Measurements from ENCODE around the gene STON1. TPM values are rescaled to one million over a fixed set of nuclear protein-coding genes. Genes with fewer than 3 reads are reported as not detected.
"Not testable (repeated sequence)": the region's sequence is repeated elsewhere in the genome, so short reads cannot be mapped to it uniquely, and the experiment has no call there.

STON1 gene
- total and polyA plus RNA-seq, 4 donors = 0.90 to 3.8 (median 1.2) TPM

GRCh38 chr2:48551548-48551947 is 21.6 kb downstream of the STON1 start:
- H3K4me3 ChIP-seq (ENCODE audit: low read depth in 1 of 3, low read length in 3 of 3) = no peak overlapping the region
- 91% methylated on average over 4 of the region's 4 CpGs for WGBS

GRCh38 chr2:48555071-48555470 is 25.1 kb downstream of the STON1 start:
- H3K27ac ChIP-seq (ENCODE audit: low read depth in 1 of 2, low read length in 2 of 2); DNase-seq (ENCODE audit: low spot score): not testable (repeated sequence)

More at GRCh38 chr2:48551548-48551947, 21.6 kb downstream of the STON1 start:
- H3K36me3 ChIP-seq (ENCODE audit: control insufficient read depth in 4 of 4, insufficient read depth in 3 of 4, low read depth in 1 of 4, low read length in 3 of 4) = no peaks in the 10 kb centered on the region
- DNase-seq (ENCODE audit: low spot score) = no peak
- no peaks in the 10 kb centered on the region for H3K27me3 ChIP-seq (ENCODE audit: control insufficient read depth in 4 of 4, insufficient read depth in 4 of 4, low read length in 3 of 4)
- no peak overlapping the region for H3K27ac ChIP-seq (ENCODE audit: low read depth in 1 of 2, low read length in 2 of 2)
- peaks cover 0 to 1% (median 0%) of the 10 kb centered on the region in 4 donors for H3K9me3 ChIP-seq (ENCODE audit: control insufficient read depth in 4 of 4, low read length in 3 of 4)
- no peak for TF ChIP-seq SP1 (IDR thresholded peaks at IDR 0.05)
- TF ChIP-seq ZBTB33 (IDR thresholded peaks at IDR 0.05) = no peak
- TF ChIP-seq EGR1 (IDR thresholded peaks at IDR 0.05; ENCODE audit: low read depth in 2 of 2) = no peak
- no peak for TF ChIP-seq FOXA1 (IDR thresholded peaks at IDR 0.05)
- no peak for TF ChIP-seq HNF4G (IDR thresholded peaks at IDR 0.05)
- TF ChIP-seq YY1 (IDR thresholded peaks at IDR 0.05) = no peak
- TF ChIP-seq TAF1 (conservative IDR thresholded peaks at IDR 0.05) = no peak
- TF ChIP-seq CTCF (IDR thresholded peaks at IDR 0.05; ENCODE audit: low read depth, low read length, missing input control) = no peak
- TF ChIP-seq RXRA (IDR thresholded peaks at IDR 0.05) = no peak
- no peak for TF ChIP-seq JUND (IDR thresholded peaks at IDR 0.05)
- no peak for TF ChIP-seq ATF3 (IDR thresholded peaks at IDR 0.05)
- no peak for TF ChIP-seq HNF4A (conservative IDR thresholded peaks at IDR 0.05)
- H3K9ac ChIP-seq (ENCODE audit: low read depth in 1 of 2, low read length in 2 of 2) = no peak overlapping the region
- H3K4me1 ChIP-seq (ENCODE audit: control insufficient read depth in 4 of 4, insufficient read depth in 4 of 4, low read length in 3 of 4) = no peaks in the 10 kb centered on the region

GRCh38 chr2:48558456-48558855 is 28.5 kb downstream of the STON1 start:
- H3K9ac ChIP-seq (ENCODE audit: low read depth in 1 of 2, low read length in 2 of 2) = no peak overlapping the region
- 95% methylated on average over 1 of the region's 1 CpG for WGBS
- H3K4me3 ChIP-seq (ENCODE audit: low read depth in 1 of 3, low read length in 3 of 3) = no peak overlapping the region
- no peaks in the 10 kb centered on the region for H3K4me1 ChIP-seq (ENCODE audit: control insufficient read depth in 4 of 4, insufficient read depth in 4 of 4, low read length in 3 of 4)
- no peaks in the 10 kb centered on the region for H3K9me3 ChIP-seq (ENCODE audit: control insufficient read depth in 4 of 4, low read length in 3 of 4)
- no peak for DNase-seq (ENCODE audit: low spot score)
- no peaks in the 10 kb centered on the region for H3K27me3 ChIP-seq (ENCODE audit: control insufficient read depth in 4 of 4, insufficient read depth in 4 of 4, low read length in 3 of 4)
- H3K36me3 ChIP-seq (ENCODE audit: control insufficient read depth in 4 of 4, insufficient read depth in 3 of 4, low read depth in 1 of 4, low read length in 3 of 4) = no peaks in the 10 kb centered on the region
- no peak for TF ChIP-seq MAX (IDR thresholded peaks at IDR 0.05)
- TF ChIP-seq NR2F2 (IDR thresholded peaks at IDR 0.05) = no peak
- TF ChIP-seq GABPA (IDR thresholded peaks at IDR 0.05 in 1 of 2, conservative IDR thresholded peaks at IDR 0.05 in 1 of 2) = no peak
- TF ChIP-seq EGR1 (IDR thresholded peaks at IDR 0.05; ENCODE audit: low read depth in 2 of 2) = no peak
- no peak for TF ChIP-seq FOXA2 (IDR thresholded peaks at IDR 0.05)
- TF ChIP-seq RXRA (IDR thresholded peaks at IDR 0.05) = no peak
- TF ChIP-seq FOXA1 (IDR thresholded peaks at IDR 0.05) = no peak
- no peak for TF ChIP-seq JUND (IDR thresholded peaks at IDR 0.05)
- TF ChIP-seq CTCF (IDR thresholded peaks at IDR 0.05; ENCODE audit: low read depth, low read length, missing input control) = no peak
- no peak for TF ChIP-seq REST (IDR thresholded peaks at IDR 0.05)
- TF ChIP-seq YY1 (IDR thresholded peaks at IDR 0.05) = no peak
- TF ChIP-seq TAF1 (conservative IDR thresholded peaks at IDR 0.05) = no peak
- no peak for TF ChIP-seq HNF4G (IDR thresholded peaks at IDR 0.05)
- no peak for TF ChIP-seq HNF4A (conservative IDR thresholded peaks at IDR 0.05)
- TF ChIP-seq ATF3 (IDR thresholded peaks at IDR 0.05) = no peak
- no peak overlapping the region for H3K27ac ChIP-seq (ENCODE audit: low read depth in 1 of 2, low read length in 2 of 2)

More at GRCh38 chr2:48555071-48555470, 25.1 kb downstream of the STON1 start:
- WGBS = 93% methylated on average over 21 of the region's 21 CpGs
- not testable (repeated sequence) for H3K9ac ChIP-seq (ENCODE audit: low read depth in 1 of 2, low read length in 2 of 2); H3K4me3 ChIP-seq (ENCODE audit: low read depth in 1 of 3, low read length in 3 of 3); H3K36me3 ChIP-seq (ENCODE audit: control insufficient read depth in 4 of 4, insufficient read depth in 3 of 4, low read depth in 1 of 4, low read length in 3 of 4); H3K9me3 ChIP-seq (ENCODE audit: control insufficient read depth in 4 of 4, low read length in 3 of 4); H3K4me1 ChIP-seq (ENCODE audit: control insufficient read depth in 4 of 4, insufficient read depth in 4 of 4, low read length in 3 of 4); H3K27me3 ChIP-seq (ENCODE audit: control insufficient read depth in 4 of 4, insufficient read depth in 4 of 4, low read length in 3 of 4)
